ENCODE results near the gene CLEC2L. TPM values are rescaled to one million over a fixed set of nuclear protein-coding genes. Genes with fewer than 3 reads are reported as not detected.

The CLEC2L gene
- total and polyA plus RNA-seq, 2 donors (not counting 1 experiment from before 2014, with no cell fraction given) = not detected

DNA sequence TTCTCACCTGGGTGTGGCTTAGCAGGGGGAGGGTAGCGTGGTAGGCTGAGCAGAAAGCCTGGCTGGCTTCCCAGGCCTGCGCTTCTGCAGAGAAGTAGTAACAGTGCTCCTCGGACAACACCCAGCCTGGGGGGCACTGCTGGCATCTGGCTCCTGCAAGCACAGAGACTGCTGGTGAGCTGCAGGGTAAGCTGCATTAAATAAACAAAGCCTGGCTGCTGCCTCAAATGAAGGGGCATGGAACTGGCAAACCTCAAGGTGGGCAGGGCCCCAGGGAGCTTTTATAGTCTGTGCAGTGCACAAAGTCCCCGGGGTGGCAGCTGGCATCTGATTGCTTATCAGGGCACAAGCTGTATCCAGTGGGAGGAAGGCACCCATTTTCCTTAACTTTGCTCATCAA is 43.9 kb upstream of the CLEC2L start:
- Histone ChIP-seq H3K79me2 (ENCODE audit: control insufficient read depth, insufficient read depth, low read length) (no peaks in the 10 kb centered on the region), H3K9me3 (ENCODE audit: control insufficient read depth, insufficient read depth, low read depth, low read length) (no peaks in the 10 kb centered on the region), H4K20me1 (ENCODE audit: control insufficient read depth, extremely low read depth, insufficient read depth, low read length) (no peaks in the 10 kb centered on the region), H2AFZ (ENCODE audit: low read length) (no peak overlapping the region), H3K27me3 (ENCODE audit: control insufficient read depth, insufficient read depth, low read length) (peaks cover 27% of the 10 kb centered on the region), H3K9ac (ENCODE audit: insufficient read depth, low read length) (no peak overlapping the region), H3K4me3 (replicated peaks in 1 of 4; ENCODE audit: control extremely low read depth in 1 of 4, insufficient read depth in 1 of 4, low read depth in 3 of 4, low read length in 4 of 4) (no peak overlapping the region), H3K4me1 (ENCODE audit: control insufficient read depth, extremely low read depth, insufficient read depth, low read length) (no peaks in the 10 kb centered on the region), H3K27ac (ENCODE audit: insufficient read depth, low read length) (no peak overlapping the region), H3K36me3 (ENCODE audit: control insufficient read depth, insufficient read depth, low read length) (no peaks in the 10 kb centered on the region), H3K4me2 (ENCODE audit: extremely low read depth, insufficient read depth, low read length) (no peak overlapping the region)
- DNase-seq (ENCODE audit: low read depth in 2 of 2) = no peak
- TF ChIP-seq, protein P1, sequence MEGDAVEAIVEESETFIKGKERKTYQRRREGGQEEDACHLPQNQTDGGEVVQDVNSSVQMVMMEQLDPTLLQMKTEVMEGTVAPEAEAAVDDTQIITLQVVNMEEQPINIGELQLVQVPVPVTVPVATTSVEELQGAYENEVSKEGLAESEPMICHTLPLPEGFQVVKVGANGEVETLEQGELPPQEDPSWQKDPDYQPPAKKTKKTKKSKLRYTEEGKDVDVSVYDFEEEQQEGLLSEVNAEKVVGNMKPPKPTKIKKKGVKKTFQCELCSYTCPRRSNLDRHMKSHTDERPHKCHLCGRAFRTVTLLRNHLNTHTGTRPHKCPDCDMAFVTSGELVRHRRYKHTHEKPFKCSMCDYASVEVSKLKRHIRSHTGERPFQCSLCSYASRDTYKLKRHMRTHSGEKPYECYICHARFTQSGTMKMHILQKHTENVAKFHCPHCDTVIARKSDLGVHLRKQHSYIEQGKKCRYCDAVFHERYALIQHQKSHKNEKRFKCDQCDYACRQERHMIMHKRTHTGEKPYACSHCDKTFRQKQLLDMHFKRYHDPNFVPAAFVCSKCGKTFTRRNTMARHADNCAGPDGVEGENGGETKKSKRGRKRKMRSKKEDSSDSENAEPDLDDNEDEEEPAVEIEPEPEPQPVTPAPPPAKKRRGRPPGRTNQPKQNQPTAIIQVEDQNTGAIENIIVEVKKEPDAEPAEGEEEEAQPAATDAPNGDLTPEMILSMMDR (conservative IDR thresholded peaks at IDR 0.05 in 1 of 2, IDR thresholded peaks at IDR 0.05 in 1 of 2; ENCODE audit: low read depth in 1 of 2, low read length in 2 of 2) = no peak
- no peak for TF ChIP-seq EZH2 (IDR thresholded peaks at IDR 0.05; ENCODE audit: low read length, missing control alignments)

DNA sequence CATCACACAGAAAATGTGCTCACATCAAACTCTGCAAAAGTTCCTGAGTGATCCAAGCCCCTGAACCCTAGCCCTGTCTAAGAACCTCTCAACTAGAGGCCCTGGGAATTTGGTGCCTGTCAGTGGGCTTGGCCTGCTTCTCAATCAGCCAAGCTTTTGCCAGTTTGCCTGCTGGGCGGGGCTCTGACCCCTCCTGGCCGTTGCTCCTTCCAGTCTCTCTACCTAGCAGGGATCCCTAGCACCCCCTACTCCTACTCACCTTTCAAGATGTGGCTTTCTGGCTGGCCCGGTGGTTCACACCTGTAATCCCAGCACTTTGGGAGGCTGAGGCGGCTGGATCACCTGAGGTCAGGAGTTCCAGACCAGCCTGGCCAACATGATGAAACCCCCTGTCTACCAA is 42.1 kb upstream of the CLEC2L start:
- Histone ChIP-seq H3K36me3 (ENCODE audit: control insufficient read depth, insufficient read depth, low read length) (no peaks in the 10 kb centered on the region), H3K4me1 (ENCODE audit: control insufficient read depth, extremely low read depth, insufficient read depth, low read length) (no peaks in the 10 kb centered on the region), H3K9me3 (ENCODE audit: control insufficient read depth, insufficient read depth, low read depth, low read length) (no peaks in the 10 kb centered on the region), H3K9ac (ENCODE audit: insufficient read depth, low read length) (no peak overlapping the region), H3K27me3 (ENCODE audit: control insufficient read depth, insufficient read depth, low read length) (peaks cover 27% of the 10 kb centered on the region), H2AFZ (ENCODE audit: low read length) (no peak overlapping the region), H4K20me1 (ENCODE audit: control insufficient read depth, extremely low read depth, insufficient read depth, low read length) (no peaks in the 10 kb centered on the region), H3K27ac (ENCODE audit: insufficient read depth, low read length) (no peak overlapping the region), H3K4me3 (replicated peaks in 1 of 4; ENCODE audit: control extremely low read depth in 1 of 4, insufficient read depth in 1 of 4, low read depth in 3 of 4, low read length in 4 of 4) (no peak overlapping the region), H3K79me2 (ENCODE audit: control insufficient read depth, insufficient read depth, low read length) (no peaks in the 10 kb centered on the region), H3K4me2 (ENCODE audit: extremely low read depth, insufficient read depth, low read length) (no peak overlapping the region)
- TF ChIP-seq, protein P1 (conservative IDR thresholded peaks at IDR 0.05 in 1 of 2, IDR thresholded peaks at IDR 0.05 in 1 of 2; ENCODE audit: low read depth in 1 of 2, low read length in 2 of 2) = no peak
- no peak for TF ChIP-seq EZH2 (IDR thresholded peaks at IDR 0.05; ENCODE audit: low read length, missing control alignments)
- no peak for DNase-seq (ENCODE audit: low read depth in 2 of 2)

DNA sequence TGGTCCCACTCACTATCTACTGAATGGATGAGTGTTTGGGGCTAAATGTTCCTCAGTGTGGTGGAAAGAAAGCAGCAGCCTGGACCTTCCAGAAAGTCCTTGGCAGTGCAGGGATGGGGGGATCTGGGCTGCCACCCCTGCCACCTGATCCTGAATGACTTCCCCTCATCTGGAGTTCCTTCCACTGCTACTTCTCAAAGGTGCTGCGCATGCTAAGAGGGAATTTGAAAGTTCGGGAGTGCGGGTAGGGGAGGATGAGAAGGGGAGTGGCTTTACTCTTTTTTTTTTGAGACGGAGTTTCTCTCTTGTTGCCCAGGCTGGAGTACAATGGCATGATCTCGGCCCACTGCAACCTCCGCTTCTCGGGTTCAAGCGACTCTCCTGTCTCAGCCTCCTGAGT is 41.4 kb upstream of the CLEC2L start:
- Histone ChIP-seq H2AFZ (ENCODE audit: low read length) (no peak overlapping the region), H3K36me3 (ENCODE audit: control insufficient read depth, insufficient read depth, low read length) (no peaks in the 10 kb centered on the region), H3K4me1 (ENCODE audit: control insufficient read depth, extremely low read depth, insufficient read depth, low read length) (no peaks in the 10 kb centered on the region), H3K9ac (ENCODE audit: insufficient read depth, low read length) (no peak overlapping the region), H3K27ac (ENCODE audit: insufficient read depth, low read length) (no peak overlapping the region), H4K20me1 (ENCODE audit: control insufficient read depth, extremely low read depth, insufficient read depth, low read length) (no peaks in the 10 kb centered on the region), H3K9me3 (ENCODE audit: control insufficient read depth, insufficient read depth, low read depth, low read length) (no peaks in the 10 kb centered on the region), H3K79me2 (ENCODE audit: control insufficient read depth, insufficient read depth, low read length) (no peaks in the 10 kb centered on the region), H3K4me3 (replicated peaks in 1 of 4; ENCODE audit: control extremely low read depth in 1 of 4, insufficient read depth in 1 of 4, low read depth in 3 of 4, low read length in 4 of 4) (no peak overlapping the region), H3K4me2 (ENCODE audit: extremely low read depth, insufficient read depth, low read length) (no peak overlapping the region), H3K27me3 (ENCODE audit: control insufficient read depth, insufficient read depth, low read length) (peaks cover 29% of the 10 kb centered on the region)
- TF ChIP-seq, protein P1 (conservative IDR thresholded peaks at IDR 0.05 in 1 of 2, IDR thresholded peaks at IDR 0.05 in 1 of 2; ENCODE audit: low read depth in 1 of 2, low read length in 2 of 2) = no peak
- TF ChIP-seq EZH2 (IDR thresholded peaks at IDR 0.05; ENCODE audit: low read length, missing control alignments) = no peak
- DNase-seq (ENCODE audit: low read depth in 2 of 2) = no peak
